ENCODE data around the gene C17orf58. TPM values are rescaled to one million over a fixed set of nuclear protein-coding genes. Genes with fewer than 3 reads are reported as not detected.

Gene C17orf58
- total and polyA plus RNA-seq, 9 of the 15 experiments (the other 6 are each of a cell fraction or from before 2014, with no cell fraction given): 8.6 to 37.4 (median 27.6) TPM

- 0 out of 2 replicates have a peak, but pooled peaks have one; percentile 0 for TF ChIP-seq ARID4B (CRISPR knock-in tag; IDR thresholded peaks at IDR 0.05)
- TF ChIP-seq GATAD2A (IDR thresholded peaks at IDR 0.05): no peak
- peak in 1 of 3 experiments; percentile 94; a peak in 3 of 6 replicates for TF ChIP-seq ZBTB11 (CRISPR knock-in tag; IDR thresholded peaks at IDR 0.05)
- peak; percentile 98 for TF ChIP-seq ZNF644 (tag; IDR thresholded peaks at IDR 0.05; ENCODE audit: low read depth)
- TF ChIP-seq HCFC1 (IDR thresholded peaks at IDR 0.05; ENCODE audit: low read depth, low read length): no peak
- TF ChIP-seq ZKSCAN3 (CRISPR knock-in tag; IDR thresholded peaks at IDR 0.05): no peak
- TF ChIP-seq SFPQ (IDR thresholded peaks at IDR 0.05; ENCODE audit: low read depth, low read length): no peak
- peak; percentile 40; the same call in 1 of the 2 replicates for TF ChIP-seq SMARCE1 (IDR thresholded peaks at IDR 0.05)
- TF ChIP-seq SRF (CRISPR knock-in tag; IDR thresholded peaks at IDR 0.05): no peak
- TF ChIP-seq, protein P1, sequence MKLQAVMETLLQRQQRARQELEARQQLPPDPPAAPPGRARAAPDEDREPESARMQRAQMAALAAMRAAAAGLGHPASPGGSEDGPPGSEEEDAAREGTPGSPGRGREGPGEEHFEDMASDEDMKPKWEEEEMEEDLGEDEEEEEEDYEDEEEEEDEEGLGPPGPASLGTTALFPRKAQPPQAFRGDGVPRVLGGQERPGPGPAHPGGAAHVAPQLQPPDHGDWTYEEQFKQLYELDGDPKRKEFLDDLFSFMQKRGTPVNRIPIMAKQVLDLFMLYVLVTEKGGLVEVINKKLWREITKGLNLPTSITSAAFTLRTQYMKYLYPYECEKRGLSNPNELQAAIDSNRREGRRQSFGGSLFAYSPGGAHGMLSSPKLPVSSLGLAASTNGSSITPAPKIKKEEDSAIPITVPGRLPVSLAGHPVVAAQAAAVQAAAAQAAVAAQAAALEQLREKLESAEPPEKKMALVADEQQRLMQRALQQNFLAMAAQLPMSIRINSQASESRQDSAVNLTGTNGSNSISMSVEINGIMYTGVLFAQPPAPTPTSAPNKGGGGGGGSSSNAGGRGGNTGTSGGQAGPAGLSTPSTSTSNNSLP (IDR thresholded peaks at IDR 0.05; ENCODE audit: borderline replicate concordance, low read depth, low read length): no peak
- TF ChIP-seq SUPT5H (IDR thresholded peaks at IDR 0.05): 0 out of 2 replicates have a peak, but pooled peaks have one; percentile 8
- no peak for TF ChIP-seq ZSCAN32 (CRISPR knock-in tag; IDR thresholded peaks at IDR 0.05)
- TF ChIP-seq CREM (IDR thresholded peaks at IDR 0.05; ENCODE audit: low read depth): peak; percentile 0
- peak; percentile 65; the same call in 1 of the 2 replicates for TF ChIP-seq DMBX1 (CRISPR knock-in tag; IDR thresholded peaks at IDR 0.05; ENCODE audit: borderline replicate concordance)
Measured at GRCh38 chr17:67993153-67993997, 2.9 kb downstream of the C17orf58 start (continued).
